ENCODE results near the gene HSD17B11. TPM values are rescaled to one million over a fixed set of nuclear protein-coding genes. Genes with fewer than 3 reads are reported as not detected.
"Not testable (repeated sequence)": the region's sequence is repeated elsewhere in the genome, so short reads cannot be mapped to it uniquely, and the experiment has no call there.

HSD17B11 gene
- total and polyA plus RNA-seq, 8 donors = 20.0 to 53.5 (median 34.8) TPM

- DNase-seq (peak; percentile 87 to 96 (median 92)), ATAC-seq (peak; percentile 88 to 92 (median 89)), FAIRE-seq (peak; percentile 29)
- peak within 1 kb of the TSS; percentile 64 to 83 (median 71) for H3K4me3 ChIP-seq
- no peaks in the 10 kb centered on the region for H3K9me3 ChIP-seq
- H3K27ac ChIP-seq = peak within 1 kb of the TSS; percentile 76 to 94 (median 89)
- WGBS, 2 donors = 1% methylated on average over 55 to 58 of the region's 58 CpGs
- H3K27me3 ChIP-seq = no peaks in the 10 kb centered on the region
- TF ChIP-seq, protein P1, sequence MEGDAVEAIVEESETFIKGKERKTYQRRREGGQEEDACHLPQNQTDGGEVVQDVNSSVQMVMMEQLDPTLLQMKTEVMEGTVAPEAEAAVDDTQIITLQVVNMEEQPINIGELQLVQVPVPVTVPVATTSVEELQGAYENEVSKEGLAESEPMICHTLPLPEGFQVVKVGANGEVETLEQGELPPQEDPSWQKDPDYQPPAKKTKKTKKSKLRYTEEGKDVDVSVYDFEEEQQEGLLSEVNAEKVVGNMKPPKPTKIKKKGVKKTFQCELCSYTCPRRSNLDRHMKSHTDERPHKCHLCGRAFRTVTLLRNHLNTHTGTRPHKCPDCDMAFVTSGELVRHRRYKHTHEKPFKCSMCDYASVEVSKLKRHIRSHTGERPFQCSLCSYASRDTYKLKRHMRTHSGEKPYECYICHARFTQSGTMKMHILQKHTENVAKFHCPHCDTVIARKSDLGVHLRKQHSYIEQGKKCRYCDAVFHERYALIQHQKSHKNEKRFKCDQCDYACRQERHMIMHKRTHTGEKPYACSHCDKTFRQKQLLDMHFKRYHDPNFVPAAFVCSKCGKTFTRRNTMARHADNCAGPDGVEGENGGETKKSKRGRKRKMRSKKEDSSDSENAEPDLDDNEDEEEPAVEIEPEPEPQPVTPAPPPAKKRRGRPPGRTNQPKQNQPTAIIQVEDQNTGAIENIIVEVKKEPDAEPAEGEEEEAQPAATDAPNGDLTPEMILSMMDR (IDR thresholded peaks at IDR 0.05) = no peak
- intact Hi-C loops (cut with DNase I) = no loop called here
- peaks cover 32 to 47% (median 41%) of the 10 kb centered on the region in 3 donors for H3K4me1 ChIP-seq
- no peaks in the 10 kb centered on the region for H3K36me3 ChIP-seq
These were observed 31.4 kb upstream of the HSD17B11 start, which contains the start of gene NUDT9 for GRCh38 chr4:87422104-87423052. Gene NUDT9, plus strand, starts transcription at chr4:87422573. Its CDS starts 333 bp downstream, at chr4:87422906.

DNA sequence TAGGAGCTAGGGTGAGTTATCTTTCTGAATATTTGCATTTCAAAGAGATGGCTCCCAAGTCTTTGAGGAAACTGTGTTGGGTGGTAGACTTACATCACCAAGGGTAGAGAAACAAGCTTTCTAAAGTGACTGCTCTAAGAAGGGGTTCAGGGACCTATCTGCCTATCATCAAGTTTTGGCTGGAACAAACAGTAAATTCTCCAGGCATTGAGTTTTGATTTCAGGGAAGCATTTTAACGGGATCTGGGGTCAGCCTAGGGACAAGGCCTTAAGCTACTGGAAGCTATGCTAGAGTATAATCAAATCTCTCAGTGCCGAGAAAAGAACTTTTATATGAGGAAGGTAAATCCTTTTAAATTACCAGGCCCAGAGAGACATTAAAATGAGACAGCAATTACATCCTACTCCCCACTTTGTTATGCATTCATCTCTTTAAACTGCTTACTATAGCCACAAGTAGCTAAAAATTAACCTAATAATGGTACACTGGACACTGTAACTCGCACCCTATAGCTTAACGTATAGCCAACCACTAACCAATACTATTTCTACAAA is 29.4 kb upstream of the HSD17B11 start:
- no peak for ATAC-seq
- DNase-seq = no peak
- Histone ChIP-seq H3K9me3 (no peaks in the 10 kb centered on the region), H3K27ac (peak overlapping the region in 2 of 4 donors; percentile 0 to 32), H3K4me3 (no peak overlapping the region), H3K4me1 (peaks cover 18 to 36% (median 28%) of the 10 kb centered on the region in 3 donors), H3K36me3 (no peaks in the 10 kb centered on the region), H3K27me3 (no peaks in the 10 kb centered on the region)
- intact Hi-C loops (cut with DNase I) = no loop called here
- TF ChIP-seq, protein P1 (IDR thresholded peaks at IDR 0.05) = no peak
- no peak for FAIRE-seq
- WGBS, 2 donors = 63 to 65% methylated on average over 4 of the region's 4 CpGs

DNA sequence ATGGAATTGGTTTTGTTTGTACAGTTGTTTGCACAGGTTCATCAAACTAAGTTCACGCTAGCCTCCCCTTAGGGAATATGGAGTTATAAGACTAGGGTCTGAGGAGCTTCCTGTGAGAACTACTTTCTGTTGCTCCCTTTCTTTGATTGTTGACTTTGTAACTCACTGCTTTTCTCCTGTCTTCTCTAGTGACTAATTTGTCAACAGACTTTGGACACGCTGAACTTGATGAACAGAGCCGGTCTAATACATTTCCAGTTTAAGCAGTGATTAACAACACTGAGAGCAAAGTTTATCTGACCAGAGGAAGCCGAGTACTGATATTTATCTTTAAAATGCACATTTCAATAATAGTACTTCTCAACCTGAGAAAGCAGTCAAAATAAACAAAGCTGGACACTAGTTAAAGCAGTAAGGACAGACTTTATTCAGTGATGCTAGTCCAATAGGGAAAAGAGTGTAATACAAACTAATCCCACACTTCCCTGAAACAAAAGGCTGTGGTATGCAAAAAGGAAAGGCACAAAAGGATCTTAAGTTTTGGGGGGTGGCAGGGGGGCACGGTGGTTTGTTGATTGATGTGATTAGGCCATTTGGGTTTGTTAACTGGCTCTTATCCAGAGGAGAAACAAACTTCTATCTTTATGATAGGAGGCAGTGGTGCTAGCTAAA is 28.7 kb upstream of the HSD17B11 start:
- WGBS, 2 donors = 3 to 7% methylated on average over 5 of the region's 5 CpGs
- peak overlapping the region in 3 of 4 donors; percentile 12 to 51 (median 32) for H3K27ac ChIP-seq
- no peak overlapping the region for H3K4me3 ChIP-seq
- H3K36me3 ChIP-seq = no peaks in the 10 kb centered on the region
- TF ChIP-seq, protein P1 (IDR thresholded peaks at IDR 0.05) = no peak
- FAIRE-seq (no peak), DNase-seq (no peak), ATAC-seq (peak in 3 of 4 donors; percentile 5 to 33 (median 11))
- no peaks in the 10 kb centered on the region for H3K27me3 ChIP-seq
- intact Hi-C loops (cut with DNase I) = no loop called here
- no peaks in the 10 kb centered on the region for H3K9me3 ChIP-seq
- H3K4me1 ChIP-seq = peaks cover 18 to 31% (median 22%) of the 10 kb centered on the region in 3 donors

GRCh38 chr4:87418410-87418809 is 27.4 kb upstream of the HSD17B11 start:
- FAIRE-seq; intact Hi-C loops (cut with DNase I); ATAC-seq: not testable (repeated sequence)

GRCh38 chr4:87416965-87417364 is 26.0 kb upstream of the HSD17B11 start:
- Histone ChIP-seq H3K4me1 (peaks cover 13 to 23% (median 19%) of the 10 kb centered on the region in 3 donors), H3K27ac (no peak overlapping the region), H3K27me3 (no peaks in the 10 kb centered on the region), H3K4me3 (no peak overlapping the region), H3K9me3 (no peaks in the 10 kb centered on the region), H3K36me3 (no peaks in the 10 kb centered on the region)
- 57 to 65% methylated on average over 3 of the region's 3 CpGs for WGBS, 2 donors
- TF ChIP-seq, protein P1 (IDR thresholded peaks at IDR 0.05) = no peak
- no peak for DNase-seq
- FAIRE-seq = no peak
- intact Hi-C loops (cut with DNase I) = no loop called here
- no peak for ATAC-seq

More at GRCh38 chr4:87418410-87418809, 27.4 kb upstream of the HSD17B11 start:
- WGBS, 2 donors = 92% methylated on average over 4 of the region's 4 CpGs
- H3K27me3 ChIP-seq, H3K9me3 ChIP-seq, H3K36me3 ChIP-seq, H3K4me3 ChIP-seq, DNase-seq, H3K27ac ChIP-seq: not testable (repeated sequence)
- H3K4me1 ChIP-seq = peaks cover 14 to 25% (median 19%) of the 10 kb centered on the region in 3 donors
